Cardiac septum (tissue), 1 donor: Measurements from ENCODE around the gene ADORA3. TPM values are rescaled to one million over a fixed set of nuclear protein-coding genes. Genes with fewer than 3 reads are reported as not detected.

Experiments used
- DNase-seq: peaks from one replicate; pipeline ENCODE4 v3.0.0-alpha.2; 2020; ENCODE audit warnings: low spot score
- intact Hi-C: fragments of 100-400 bp; cut with DNase I; formaldehyde crosslinking; loops from one replicate; pipeline ENCODE4 v1.14.0; 2022
- total RNA-seq: library from RNA; stranded (reverse); fragmentation: NEBNext Ultra II Directional; extraction: Animal tissue kit (Norgen Biotek cat#: 25700); gene quantifications from one replicate; pipeline ENCODE4 v1.2.1, GENCODE V29; 2021
- donor health status: DM: no; HTN: no; CAD: no.

ADORA3 gene
- total RNA-seq, 1 donor from 2014 or later, result 0.51 TPM

- intact Hi-C loops, result loop anchor here (10.0 kb wide), 1 partner anchor 112 kb away; no protein-coding TSS in a partner anchor
- DNase-seq, result no peak
Measured at GRCh38 chr1:111512132-111512889, 8.9 kb upstream of the ADORA3 start.

- intact Hi-C loops, result loop anchor here (10.0 kb wide), 1 partner anchor 113 kb away; no protein-coding TSS in a partner anchor
- DNase-seq, result no peak
Measured at GRCh38 chr1:111511370-111511769, 7.9 kb upstream of the ADORA3 start.

GRCh38 chr1:111509997-111510375 lies 6.6 kb upstream of the ADORA3 start:
- intact Hi-C loops, result loop anchor here (2.0 to 10.0 kb wide), 6 partner anchors 27 to 247 kb away; partner anchors contain the start of genes DDX20 and INKA2
- peak; percentile 80 for DNase-seq

DNA sequence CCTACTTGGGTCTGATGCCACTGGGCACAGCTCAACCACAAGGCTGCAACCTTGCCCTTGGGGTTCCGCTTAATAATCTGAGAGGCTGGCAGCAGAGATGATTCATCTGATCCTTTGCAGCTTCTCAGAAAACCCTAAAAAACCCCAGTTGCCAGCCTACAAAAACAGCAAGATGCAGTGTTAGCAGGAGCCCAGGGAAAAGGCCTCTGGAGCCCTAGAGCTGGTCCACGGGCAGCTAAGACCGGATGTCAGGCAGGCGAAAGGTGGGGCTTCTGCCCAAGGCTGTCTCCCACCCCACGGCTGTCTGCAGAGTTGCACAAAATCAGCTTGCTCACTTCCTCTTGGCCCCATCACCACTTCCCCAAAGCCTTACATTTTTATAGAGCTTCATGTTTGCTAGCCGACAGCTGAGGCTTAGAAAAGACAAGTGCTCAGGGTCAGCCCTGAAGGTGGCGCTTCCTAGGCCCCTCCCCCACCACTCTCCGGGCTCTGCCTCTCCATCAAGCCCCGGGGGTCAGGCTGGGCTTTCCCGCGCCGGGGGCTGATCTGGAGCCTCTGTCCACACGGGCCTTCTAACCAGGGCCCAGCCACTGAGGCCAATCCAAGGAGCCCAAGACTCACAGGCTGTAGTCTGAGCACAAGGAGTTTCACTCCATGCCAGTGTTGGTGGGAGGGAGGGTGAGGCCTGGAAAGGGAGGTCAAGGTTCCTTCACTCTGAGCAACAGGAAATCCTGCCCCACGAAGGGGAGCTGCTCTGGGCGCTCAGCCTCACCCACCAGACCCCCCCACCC lies 4.2 kb upstream of the ADORA3 start:
- DNase-seq, result peak; percentile 90
- intact Hi-C loops, result loop anchor here (2.0 to 5.0 kb wide), 5 partner anchors 25 to 250 kb away; partner anchors contain the start of genes DDX20 and INKA2

- intact Hi-C loops, result loop anchor here (5.0 kb wide), 2 partner anchors 231 to 251 kb away; partner anchors contain the start of genes DDX20 and INKA2
- no peak for DNase-seq
Measured at GRCh38 chr1:111506561-111506960, 3.1 kb upstream of the ADORA3 start.

DNA sequence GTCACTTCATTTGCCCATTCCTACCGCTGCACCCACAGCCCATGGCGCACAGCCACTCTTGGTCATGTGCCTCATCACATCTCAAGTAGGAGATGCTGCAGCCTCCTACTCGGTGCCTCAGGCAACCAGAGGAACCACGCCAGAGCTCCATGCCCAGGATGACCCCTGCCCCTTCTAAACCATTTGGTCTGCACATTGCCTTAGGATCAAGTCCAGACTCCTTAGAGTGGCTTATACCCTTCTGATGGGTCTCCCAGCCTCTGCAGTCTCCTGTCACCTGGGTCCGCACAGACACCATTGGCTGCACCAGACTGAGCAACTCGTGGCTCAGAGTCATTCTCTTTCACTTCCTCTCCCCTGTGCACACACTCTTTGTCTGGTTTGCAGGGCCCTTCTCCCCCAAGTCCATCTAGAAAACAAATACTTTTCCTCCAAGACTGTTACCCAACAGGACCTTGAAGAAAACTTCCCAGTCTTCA lies 2.2 kb upstream of the ADORA3 start:
- intact Hi-C loops, result loop anchor here (5.0 kb wide), 2 partner anchors 232 to 252 kb away; partner anchors contain the start of genes DDX20 and INKA2
- DNase-seq, result no peak

GRCh38 chr1:111504097-111504496 lies 664 bp upstream of the ADORA3 start:
- intact Hi-C loops, result no loop called here
- DNase-seq, result no peak

DNA sequence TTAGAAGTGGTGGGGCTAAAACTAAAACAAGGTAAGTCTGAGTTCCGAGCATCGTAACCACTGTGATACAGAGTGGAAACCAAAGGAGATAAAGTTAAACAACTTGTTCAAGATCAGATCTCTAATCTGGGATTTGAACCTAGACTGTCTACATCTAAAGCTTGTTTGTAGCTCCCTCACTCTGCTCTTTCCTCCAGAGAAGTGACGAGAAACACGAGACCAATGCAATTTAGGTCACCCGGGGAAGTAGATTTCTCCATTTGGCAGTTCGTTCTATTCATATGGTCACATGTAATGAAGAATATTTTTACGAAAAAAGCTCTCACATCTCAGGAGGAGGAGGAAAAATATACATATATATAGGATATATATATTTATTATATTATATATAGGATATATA lies 1.8 kb downstream of the ADORA3 start:
- no peak for DNase-seq
- intact Hi-C loops, result no loop called here

GRCh38 chr1:111499026-111499785 lies 4.2 kb downstream of the ADORA3 start:
- no peak for DNase-seq
- intact Hi-C loops, result no loop called here

GRCh38 chr1:111497592-111497991 lies 5.8 kb downstream of the ADORA3 start:
- DNase-seq, result no peak
- intact Hi-C loops, result no loop called here

- no peak for DNase-seq
- intact Hi-C loops, result no loop called here
Measured at GRCh38 chr1:111496398-111496797, 7.0 kb downstream of the ADORA3 start.

GRCh38 chr1:111491070-111491469 lies 12.4 kb downstream of the ADORA3 start:
- no peak for DNase-seq
- intact Hi-C loops, result no loop called here

- no peak for DNase-seq
- intact Hi-C loops, result no loop called here
Measured at GRCh38 chr1:111490220-111490619, 13.2 kb downstream of the ADORA3 start.

DNA sequence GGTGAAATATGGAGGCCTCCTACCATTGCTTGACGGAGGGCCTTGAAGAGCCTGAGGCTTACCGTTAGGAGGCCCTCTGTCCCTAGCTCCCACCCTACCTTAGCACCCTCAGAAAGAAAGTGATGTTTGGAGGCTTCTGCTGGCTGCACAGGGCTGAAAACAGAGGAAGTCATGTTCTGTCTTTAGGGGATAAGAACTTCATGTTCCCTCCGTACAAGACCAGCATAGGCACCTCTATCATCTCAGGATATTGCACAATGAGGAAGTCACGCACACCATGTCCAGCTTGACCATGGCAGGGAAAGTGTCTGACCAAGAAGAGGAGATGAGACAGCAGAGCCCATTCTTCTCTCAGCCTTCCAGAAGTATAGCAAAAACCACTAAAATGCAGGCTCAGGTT lies 13.8 kb downstream of the ADORA3 start:
- intact Hi-C loops, result no loop called here
- DNase-seq, result no peak

GRCh38 chr1:111488669-111489068 lies 14.8 kb downstream of the ADORA3 start:
- DNase-seq, result no peak
- intact Hi-C loops, result no loop called here

DNA sequence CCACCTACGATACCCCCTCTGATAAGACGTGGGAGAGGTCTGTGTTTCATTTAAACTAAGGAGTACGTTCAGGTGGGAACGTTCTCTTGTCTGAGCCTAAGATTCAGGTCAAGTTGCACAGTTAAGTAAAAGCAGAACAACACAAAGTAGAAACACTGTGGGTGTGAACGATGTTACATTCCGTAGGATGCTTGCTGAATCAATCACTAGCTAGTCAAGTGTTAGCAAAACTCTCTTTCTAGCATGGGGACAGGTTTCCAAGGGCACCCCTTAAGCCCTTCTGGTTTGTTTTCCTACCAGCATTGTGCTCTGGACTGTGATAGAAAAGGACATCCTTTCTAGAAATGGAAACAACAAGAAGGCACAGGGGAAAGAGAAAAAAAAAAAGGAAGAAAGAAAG lies 16.3 kb downstream of the ADORA3 start:
- intact Hi-C loops, result no loop called here

DNA sequence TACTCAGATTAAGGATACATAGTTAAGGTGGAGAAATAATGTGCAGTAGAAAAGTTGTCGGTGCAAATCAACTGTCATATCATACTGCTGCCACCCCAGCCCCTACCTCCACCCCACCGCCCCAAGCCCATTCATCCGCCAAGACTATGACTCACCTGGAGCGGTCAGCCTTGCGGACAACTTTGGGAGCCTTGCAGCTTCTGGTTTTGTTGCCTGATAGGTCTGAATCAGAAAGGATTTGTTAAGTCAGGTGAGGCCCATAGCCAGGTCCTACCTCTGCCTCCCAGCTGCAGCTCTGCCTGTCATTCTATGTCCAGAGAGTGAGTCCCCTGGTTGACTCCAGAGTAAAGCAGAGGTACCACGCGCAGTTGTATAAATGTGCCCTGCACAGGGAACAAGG lies 17.0 kb downstream of the ADORA3 start:
- intact Hi-C loops, result no loop called here
- no peak for DNase-seq

More for the DNA sequence above, 16.3 kb downstream of the ADORA3 start:
- no peak for DNase-seq

DNA sequence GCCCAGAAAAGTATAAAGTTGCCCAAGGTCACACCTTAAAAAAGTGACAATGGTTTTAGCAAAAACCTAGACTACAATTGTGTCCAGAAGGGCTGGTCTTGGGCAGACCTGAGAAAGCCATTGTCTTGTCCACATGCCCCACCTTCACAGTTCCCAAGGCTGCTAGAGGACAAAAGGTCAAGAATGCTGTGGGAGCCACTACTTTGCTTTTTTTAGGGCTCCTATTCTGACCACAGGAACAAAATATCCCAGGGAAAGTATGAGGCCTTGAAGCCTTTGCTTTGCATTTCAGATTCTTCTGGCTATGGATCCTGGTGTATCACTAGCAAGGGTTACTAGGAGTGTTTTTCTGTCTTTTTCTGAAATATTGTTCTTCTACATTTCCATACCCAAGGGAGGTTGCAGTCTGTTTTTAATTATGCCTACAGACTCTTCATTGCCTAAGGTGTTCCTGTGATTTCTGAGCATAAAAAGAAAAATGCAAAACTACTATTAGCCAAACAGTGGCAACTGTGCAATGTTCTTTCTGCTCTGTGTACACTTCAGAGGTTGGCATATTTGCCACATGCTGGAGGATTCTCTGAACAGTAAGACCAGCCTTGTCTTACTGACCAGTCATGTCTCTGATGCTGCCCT lies 18.9 kb downstream of the ADORA3 start:
- intact Hi-C loops, result loop anchor here (5.0 kb wide), 1 partner anchor 228 kb away; no protein-coding TSS in a partner anchor
- no peak for DNase-seq

DNA sequence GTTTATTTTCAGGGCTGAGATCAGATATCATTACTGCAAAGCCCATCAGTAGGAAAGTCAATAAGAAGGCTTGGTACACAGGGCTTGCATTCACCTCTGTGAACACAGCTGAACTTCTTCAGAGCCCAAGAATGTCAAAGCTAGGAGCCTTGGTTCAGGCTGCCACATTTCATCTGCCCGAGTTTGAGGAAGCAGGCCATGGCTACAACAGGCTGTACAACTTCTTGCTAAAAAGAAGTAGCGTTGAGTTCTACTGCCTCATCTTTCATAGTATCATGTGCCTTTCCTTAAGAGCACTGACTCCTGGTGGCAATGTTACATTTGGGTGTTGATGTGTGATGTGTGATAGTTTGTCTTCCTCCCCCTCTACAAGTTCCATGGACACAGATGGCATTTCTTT lies 19.6 kb downstream of the ADORA3 start:
- intact Hi-C loops, result loop anchor here (2.0 to 5.0 kb wide), 2 partner anchors 25 to 228 kb away; no protein-coding TSS in a partner anchor
- DNase-seq, result no peak
